Prostate gland (tissue), 2 donors: Measurements from ENCODE around the gene CMSS1.

Source experiments
- POLR2A ChIP-seq: fragments of 450-650 bp; IDR thresholded peaks from one replicate; pipeline ENCODE4 v1.6.1; 2016; ENCODE audit warnings: antibody characterized with exemption, mild to moderate bottlenecking
- TF ChIP-seq, protein P1 (sequence below), 4 experiments: fragments of 200-600 bp in 2 of 4; fragments of 450-650 bp in 2 of 4; sonication (generic) in 2 of 4; IDR thresholded peaks; 1 replicate in 3 of 4; 2 replicates in 1 of 4; pipeline ENCODE4 v1.5.1; 2016 to 2019; ENCODE audit warnings: antibody characterized with exemption in 4 of 4, mild to moderate bottlenecking in 2 of 4, moderate library complexity in 2 of 4

DNA sequence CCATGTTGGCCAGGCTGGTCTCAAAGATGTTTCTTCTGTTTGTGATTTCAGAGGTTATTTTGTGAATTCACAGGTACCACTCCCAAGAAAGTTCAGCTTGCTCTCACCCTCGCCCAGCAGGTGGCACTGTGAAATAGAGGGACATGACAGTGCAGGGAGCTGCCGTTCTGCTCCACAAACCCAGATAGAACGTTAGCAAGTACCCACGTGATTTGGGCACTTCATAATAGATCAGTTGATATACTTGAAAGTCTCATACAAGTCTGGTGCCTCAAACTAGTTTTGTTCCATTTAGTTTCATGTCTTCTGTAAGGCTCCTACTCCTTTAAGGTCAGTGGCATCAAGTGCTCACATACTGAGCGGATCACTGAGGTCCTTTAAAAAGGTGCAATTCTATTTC, 251.2 kb downstream of the CMSS1 start:
- TF ChIP-seq, protein P1, sequence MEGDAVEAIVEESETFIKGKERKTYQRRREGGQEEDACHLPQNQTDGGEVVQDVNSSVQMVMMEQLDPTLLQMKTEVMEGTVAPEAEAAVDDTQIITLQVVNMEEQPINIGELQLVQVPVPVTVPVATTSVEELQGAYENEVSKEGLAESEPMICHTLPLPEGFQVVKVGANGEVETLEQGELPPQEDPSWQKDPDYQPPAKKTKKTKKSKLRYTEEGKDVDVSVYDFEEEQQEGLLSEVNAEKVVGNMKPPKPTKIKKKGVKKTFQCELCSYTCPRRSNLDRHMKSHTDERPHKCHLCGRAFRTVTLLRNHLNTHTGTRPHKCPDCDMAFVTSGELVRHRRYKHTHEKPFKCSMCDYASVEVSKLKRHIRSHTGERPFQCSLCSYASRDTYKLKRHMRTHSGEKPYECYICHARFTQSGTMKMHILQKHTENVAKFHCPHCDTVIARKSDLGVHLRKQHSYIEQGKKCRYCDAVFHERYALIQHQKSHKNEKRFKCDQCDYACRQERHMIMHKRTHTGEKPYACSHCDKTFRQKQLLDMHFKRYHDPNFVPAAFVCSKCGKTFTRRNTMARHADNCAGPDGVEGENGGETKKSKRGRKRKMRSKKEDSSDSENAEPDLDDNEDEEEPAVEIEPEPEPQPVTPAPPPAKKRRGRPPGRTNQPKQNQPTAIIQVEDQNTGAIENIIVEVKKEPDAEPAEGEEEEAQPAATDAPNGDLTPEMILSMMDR (IDR thresholded peaks at IDR 0.05) = peak; percentile 60 to 68 (median 68)
- no peak for TF ChIP-seq POLR2A
